ENCODE data around the gene AP2A1. TPM values are rescaled to one million over a fixed set of nuclear protein-coding genes. Genes with fewer than 3 reads are reported as not detected.

AP2A1 gene
- polyA plus RNA-seq, 2 of the 4 experiments (the other 2 are of a cell fraction) = 36.6 to 58.6 TPM

DNA sequence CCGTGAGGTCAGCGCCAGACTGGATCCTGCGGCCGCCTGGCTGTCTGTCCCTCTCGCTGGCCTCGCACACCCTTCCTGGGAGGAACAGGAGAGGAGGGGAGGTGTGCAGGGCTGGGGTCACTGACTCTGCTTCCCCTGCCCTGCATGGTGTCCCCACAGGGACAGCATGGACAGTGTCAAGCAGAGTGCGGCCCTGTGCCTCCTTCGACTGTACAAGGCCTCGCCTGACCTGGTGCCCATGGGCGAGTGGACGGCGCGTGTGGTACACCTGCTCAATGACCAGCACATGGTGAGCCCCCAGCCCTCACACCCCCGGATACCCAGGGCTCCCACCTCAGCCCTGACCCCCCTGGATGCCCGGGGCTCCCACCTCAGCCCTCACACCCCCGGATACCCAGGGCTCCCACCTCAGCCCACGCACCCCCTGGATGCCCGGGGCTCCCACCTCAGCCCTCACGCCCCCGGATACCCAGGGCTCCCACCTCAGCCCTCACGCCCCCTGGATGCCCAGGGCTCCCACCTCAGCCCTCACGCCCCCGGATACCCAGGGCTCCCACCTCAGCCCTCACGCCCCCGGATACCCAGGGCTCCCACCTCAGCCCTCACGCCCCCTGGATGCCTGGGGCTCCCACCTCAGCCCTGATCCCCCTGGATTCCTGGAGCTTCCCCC is 25.1 kb downstream of the AP2A1 start:
- Histone ChIP-seq H3K9me3 (no peaks in the 10 kb centered on the region), H3K4me1 (peaks cover 5% of the 10 kb centered on the region; the same call in 1 of the 3 replicates), H3K27ac (no peak overlapping the region; a peak in 1 of 6 replicates), H3K4me2 (no peak overlapping the region), H3K4me3 (no peak overlapping the region)
- FAIRE-seq (no peak), ATAC-seq (no peak), DNase-seq (ENCODE audit: low read depth in 1 of 2, low spot score in 1 of 2) (no peak)
- WGBS (ENCODE audit: missing lambda C conversion rate) = 94% methylated on average over 14 of the region's 26 CpGs
- TF ChIP-seq HDAC2 (IDR thresholded peaks at IDR 0.05) = no peak
- no peak for TF ChIP-seq NR3C1 (IDR thresholded peaks at IDR 0.05)
- no peak for TF ChIP-seq MYC (IDR thresholded peaks at IDR 0.05; ENCODE audit: borderline replicate concordance, low read length)
- TF ChIP-seq GATA3 (IDR thresholded peaks at IDR 0.05; ENCODE audit: borderline replicate concordance) = no peak
- TF ChIP-seq PHF8 (IDR thresholded peaks at IDR 0.05; ENCODE audit: borderline replicate concordance, low read depth) = no peak
- no peak for TF ChIP-seq CHD4 (IDR thresholded peaks at IDR 0.05; ENCODE audit: borderline replicate concordance)
- TF ChIP-seq, protein P1, sequence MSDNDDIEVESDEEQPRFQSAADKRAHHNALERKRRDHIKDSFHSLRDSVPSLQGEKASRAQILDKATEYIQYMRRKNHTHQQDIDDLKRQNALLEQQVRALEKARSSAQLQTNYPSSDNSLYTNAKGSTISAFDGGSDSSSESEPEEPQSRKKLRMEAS (IDR thresholded peaks at IDR 0.05) = no peak
- TF ChIP-seq HOXA7 (CRISPR knock-in tag; IDR thresholded peaks at IDR 0.05) = no peak
- TF ChIP-seq KDM1A (IDR thresholded peaks at IDR 0.05; ENCODE audit: low read depth) = no peak
- TF ChIP-seq ZNF302 (CRISPR knock-in tag; IDR thresholded peaks at IDR 0.05) = no peak
- TF ChIP-seq RCOR1 (IDR thresholded peaks at IDR 0.05; ENCODE audit: low read depth, low read length) = no peak
- ChIA-PET CTCF (no interaction called here), POLR2A (no interaction called here)

DNA sequence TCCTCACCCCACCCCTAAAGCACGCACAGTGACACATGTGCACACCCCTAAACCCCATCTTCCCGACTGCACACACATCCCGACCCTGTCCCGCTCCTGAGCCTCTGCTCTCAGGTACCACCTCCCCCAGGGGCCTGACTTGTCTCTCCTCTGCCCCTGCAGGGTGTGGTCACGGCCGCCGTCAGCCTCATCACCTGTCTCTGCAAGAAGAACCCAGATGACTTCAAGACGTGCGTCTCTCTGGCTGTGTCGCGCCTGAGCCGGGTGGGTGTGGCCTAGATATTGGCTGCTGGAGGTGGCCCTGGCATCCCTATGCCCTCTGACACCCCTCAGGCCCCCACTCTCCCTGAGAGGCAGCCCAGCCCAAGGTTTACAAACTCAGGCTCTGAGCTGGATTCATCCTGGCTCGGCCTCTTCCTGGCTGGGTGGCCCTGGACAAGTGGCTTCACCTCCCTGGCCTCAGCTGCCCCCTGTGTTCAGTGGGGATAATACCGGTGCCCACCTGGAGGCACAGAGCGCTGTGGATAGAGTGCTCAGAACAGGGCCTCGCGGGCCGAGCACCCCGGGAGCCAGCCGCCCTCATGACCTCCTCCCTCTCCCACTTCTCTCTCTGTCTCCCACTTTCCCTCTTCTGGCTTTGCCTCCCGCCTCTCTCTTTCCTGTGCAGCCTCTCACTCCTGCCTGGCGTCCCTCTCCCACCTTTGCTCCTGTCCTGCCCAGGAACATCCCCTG is 26.2 kb downstream of the AP2A1 start:
- 89% methylated on average over 20 of the region's 22 CpGs for WGBS (ENCODE audit: missing lambda C conversion rate)
- peak overlapping the region in 1 of 2 experiments; percentile 0; a peak in 1 of 6 replicates for H3K27ac ChIP-seq
- CTCF ChIA-PET = no interaction called here
- no peak for TF ChIP-seq CHD2 (IDR thresholded peaks at IDR 0.05; ENCODE audit: low read length, partially characterized antibody)
- no peak for TF ChIP-seq TP53 (CRISPR knock-in tag; IDR thresholded peaks at IDR 0.05)
- TF ChIP-seq JUNB (IDR thresholded peaks at IDR 0.05) = no peak
- TF ChIP-seq, protein P2, sequence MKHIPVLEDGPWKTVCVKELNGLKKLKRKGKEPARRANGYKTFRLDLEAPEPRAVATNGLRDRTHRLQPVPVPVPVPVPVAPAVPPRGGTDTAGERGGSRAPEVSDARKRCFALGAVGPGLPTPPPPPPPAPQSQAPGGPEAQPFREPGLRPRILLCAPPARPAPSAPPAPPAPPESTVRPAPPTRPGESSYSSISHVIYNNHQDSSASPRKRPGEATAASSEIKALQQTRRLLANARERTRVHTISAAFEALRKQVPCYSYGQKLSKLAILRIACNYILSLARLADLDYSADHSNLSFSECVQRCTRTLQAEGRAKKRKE (CRISPR knock-in tag; IDR thresholded peaks at IDR 0.05; ENCODE audit: low read depth) = no peak
- TF ChIP-seq NFE2L2 (conservative IDR thresholded peaks at IDR 0.05; ENCODE audit: low read length) = no peak
- TF ChIP-seq, protein P3, sequence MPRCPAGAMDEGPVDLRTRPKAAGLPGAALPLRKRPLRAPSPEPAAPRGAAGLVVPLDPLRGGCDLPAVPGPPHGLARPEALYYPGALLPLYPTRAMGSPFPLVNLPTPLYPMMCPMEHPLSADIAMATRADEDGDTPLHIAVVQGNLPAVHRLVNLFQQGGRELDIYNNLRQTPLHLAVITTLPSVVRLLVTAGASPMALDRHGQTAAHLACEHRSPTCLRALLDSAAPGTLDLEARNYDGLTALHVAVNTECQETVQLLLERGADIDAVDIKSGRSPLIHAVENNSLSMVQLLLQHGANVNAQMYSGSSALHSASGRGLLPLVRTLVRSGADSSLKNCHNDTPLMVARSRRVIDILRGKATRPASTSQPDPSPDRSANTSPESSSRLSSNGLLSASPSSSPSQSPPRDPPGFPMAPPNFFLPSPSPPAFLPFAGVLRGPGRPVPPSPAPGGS (IDR thresholded peaks at IDR 0.05) = no peak
- no peak for TF ChIP-seq CHD4 (IDR thresholded peaks at IDR 0.05; ENCODE audit: borderline replicate concordance)
- no peak for TF ChIP-seq ZFP36 (IDR thresholded peaks at IDR 0.05; ENCODE audit: borderline replicate concordance, partially characterized antibody)
- TF ChIP-seq HOXB5 (CRISPR knock-in tag; IDR thresholded peaks at IDR 0.05) = no peak
- TF ChIP-seq RCOR1 (IDR thresholded peaks at IDR 0.05; ENCODE audit: low read depth, low read length) = no peak
- H3K9me3 ChIP-seq = no peaks in the 10 kb centered on the region
- H3K4me1 ChIP-seq = peaks cover 5% of the 10 kb centered on the region; the same call in 1 of the 3 replicates
- no peak overlapping the region for H3K4me3 ChIP-seq
- FAIRE-seq (no peak), DNase-seq (ENCODE audit: low read depth in 1 of 2, low spot score in 1 of 2) (no peak), ATAC-seq (peak; percentile 37 to 51; a peak in 4 of 6 replicates)
- H3K4me2 ChIP-seq = no peak overlapping the region
- POLR2A ChIA-PET = no interaction called here

DNA sequence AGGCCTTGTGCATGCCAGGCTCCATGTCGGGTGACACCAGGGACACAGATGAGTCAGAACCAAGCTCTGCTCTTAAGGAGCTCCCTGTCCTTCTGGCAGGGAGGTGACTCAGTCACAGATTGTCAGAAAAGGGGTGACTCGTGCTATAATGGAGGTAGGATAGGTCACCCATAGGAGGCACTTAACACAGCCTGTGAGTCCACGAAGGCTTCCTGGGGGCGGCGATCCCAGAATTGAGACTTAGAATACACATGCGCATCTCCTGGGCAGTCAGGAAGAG is 26.7 kb downstream of the AP2A1 start:
- H3K4me3 ChIP-seq = no peak overlapping the region
- POLR2A ChIA-PET = no interaction called here
- no peak for FAIRE-seq
- H3K27ac ChIP-seq = peak overlapping the region in 1 of 2 experiments; percentile 0; a peak in 1 of 6 replicates
- peak in 1 of 2 experiments; percentile 42 for DNase-seq (ENCODE audit: low read depth in 1 of 2, low spot score in 1 of 2)
- H3K4me2 ChIP-seq = no peak overlapping the region
- TF ChIP-seq FOSL2 (IDR thresholded peaks at IDR 0.05) = no peak
- peak; percentile 60; the same call in 1 of the 2 replicates for TF ChIP-seq FOSL2 (CRISPR knock-in tag; IDR thresholded peaks at IDR 0.05)
- TF ChIP-seq SREBF2 (IDR thresholded peaks at IDR 0.05) = no peak
- no peaks in the 10 kb centered on the region for H3K9me3 ChIP-seq
- WGBS (ENCODE audit: missing lambda C conversion rate) = 67% methylated on average over 6 of the region's 6 CpGs
- H3K4me1 ChIP-seq = peaks cover 5% of the 10 kb centered on the region; the same call in 1 of the 3 replicates
- CTCF ChIA-PET = interaction anchor here (1.5 kb wide), 1 partner anchor 76 kb away, joined by 6 read pairs; no protein-coding TSS in a partner anchor
- peak; percentile 30 to 49; a peak in 5 of 6 replicates for ATAC-seq

Data from A549 (cell line).